GM20431 (cell line): ENCODE results near the gene IGFBP3.
"Not testable (repeated sequence)": the region's sequence is repeated elsewhere in the genome, so short reads cannot be mapped to it uniquely, and the experiment has no call there.

Experiments
- in situ Hi-C: fragments of 300-500 bp; cut with MseI, MboI; formaldehyde crosslinking; loops from one replicate; pipeline ENCODE4 v1.15.0; 2020; ENCODE audit warnings: low sequenced_read_pairs; ENCODE audit not compliant: unreplicated experiment

IGFBP3 gene

GRCh38 chr7:45920502-45921380, at the start of gene IGFBP3:
Gene IGFBP3, minus strand, starts transcription at chr7:45921272. Its CDS starts 132 bp downstream, at chr7:45921140.
- in situ Hi-C loops: loop anchor here (25.0 kb wide), 2 partner anchors 1167 to 1267 kb away; no protein-coding TSS in a partner anchor

DNA sequence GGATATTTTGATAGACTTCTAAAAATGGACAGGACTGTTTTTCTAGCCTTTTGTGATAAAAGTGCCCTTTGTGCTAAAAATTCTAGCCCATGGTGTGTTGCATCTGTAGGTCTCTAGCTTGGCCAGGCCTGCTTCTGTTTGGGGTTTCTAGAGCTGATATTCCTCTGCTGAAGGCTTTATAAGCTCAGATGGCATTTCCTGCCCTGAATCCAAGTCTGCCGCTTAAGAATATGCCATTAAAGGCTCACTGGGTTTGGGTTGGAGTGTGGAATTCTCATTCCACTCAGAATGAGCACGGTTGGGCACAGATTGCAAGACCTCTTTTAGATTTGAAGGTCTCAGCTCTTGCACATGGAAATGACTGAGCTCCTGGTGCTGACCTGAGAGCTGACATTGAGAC, 49.4 kb upstream of the IGFBP3 start:
- in situ Hi-C loops: no loop called here

GRCh38 chr7:45969940-45970339, 48.9 kb upstream of the IGFBP3 start:
- in situ Hi-C loops: no loop called here

GRCh38 chr7:45968856-45969541, 47.9 kb upstream of the IGFBP3 start:
- in situ Hi-C loops: no loop called here

GRCh38 chr7:45968312-45968711, 47.2 kb upstream of the IGFBP3 start:
- in situ Hi-C loops: no loop called here

GRCh38 chr7:45967591-45968157, 46.6 kb upstream of the IGFBP3 start:
- in situ Hi-C loops: no loop called here

- in situ Hi-C loops: no loop called here
Measured at GRCh38 chr7:45962861-45963260, 41.8 kb upstream of the IGFBP3 start.

DNA sequence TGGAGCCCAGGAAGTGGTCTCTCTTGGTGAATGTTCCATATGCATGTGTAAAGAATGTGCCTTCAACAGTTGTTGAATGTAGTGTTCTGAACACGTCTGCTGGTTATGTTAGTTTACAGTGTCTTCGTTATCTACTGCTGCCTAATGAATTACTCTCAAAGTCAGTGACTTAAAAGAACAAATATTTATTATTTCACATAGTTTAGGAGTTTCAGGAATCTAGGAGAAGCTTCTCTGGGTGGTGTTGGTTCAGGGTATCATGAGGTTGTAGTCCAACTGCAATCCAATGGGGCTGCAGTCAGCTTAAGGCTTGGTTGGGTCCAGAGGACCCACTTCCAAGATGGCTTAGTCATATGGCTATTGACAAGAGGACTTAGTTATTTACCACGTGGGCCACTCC, 36.6 kb upstream of the IGFBP3 start:
- in situ Hi-C loops: no loop called here

GRCh38 chr7:45955286-45955685, 34.2 kb upstream of the IGFBP3 start:
- in situ Hi-C loops: no loop called here

- in situ Hi-C loops: not testable (repeated sequence)
Measured at GRCh38 chr7:45953055-45953454, 32.0 kb upstream of the IGFBP3 start.

DNA sequence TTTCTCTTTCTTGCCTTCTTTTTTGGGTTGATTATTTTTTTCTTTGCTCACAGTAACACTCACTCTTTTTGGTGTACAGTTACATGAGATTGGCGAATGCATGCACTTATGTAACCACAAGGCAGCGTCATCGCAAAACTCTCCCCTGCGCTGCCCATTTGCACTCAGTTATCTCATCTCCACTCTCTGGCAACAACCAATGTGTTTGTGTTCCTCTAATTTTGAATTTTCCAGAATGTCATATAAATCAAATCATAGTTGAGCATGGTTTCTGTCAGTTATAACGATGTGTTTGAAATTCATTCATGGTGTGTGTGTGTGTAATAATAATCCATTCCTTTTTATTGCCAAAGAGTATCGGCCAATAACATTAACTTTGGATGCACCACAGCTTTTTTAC, 23.0 kb upstream of the IGFBP3 start:
- in situ Hi-C loops: no loop called here

GRCh38 chr7:45940939-45941338, 19.9 kb upstream of the IGFBP3 start:
- in situ Hi-C loops: no loop called here

- in situ Hi-C loops: not testable (repeated sequence)
Measured at GRCh38 chr7:45940237-45940781, 19.2 kb upstream of the IGFBP3 start.

DNA sequence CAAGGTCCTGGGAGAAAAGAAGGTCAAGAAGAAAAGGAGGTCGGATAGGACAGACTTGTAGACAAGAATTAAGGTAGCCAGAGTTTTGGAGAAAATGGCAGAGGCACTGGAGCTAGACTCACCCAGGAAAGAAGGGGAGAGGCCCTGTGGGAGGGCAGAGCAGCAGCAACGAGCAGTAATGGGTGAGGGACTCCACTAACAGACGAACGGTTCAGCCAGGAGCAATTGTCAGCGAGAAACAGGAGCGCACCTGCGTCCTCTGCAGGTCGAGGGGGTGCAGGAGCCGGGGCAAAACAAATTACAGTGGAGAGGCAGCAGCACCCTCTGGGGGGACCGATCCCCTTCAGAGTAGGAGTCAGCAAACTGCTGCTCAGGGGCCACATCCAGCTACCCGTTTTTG, 18.5 kb upstream of the IGFBP3 start:
- in situ Hi-C loops: no loop called here

- in situ Hi-C loops: no loop called here
Measured at GRCh38 chr7:45938626-45939302, 17.7 kb upstream of the IGFBP3 start.

DNA sequence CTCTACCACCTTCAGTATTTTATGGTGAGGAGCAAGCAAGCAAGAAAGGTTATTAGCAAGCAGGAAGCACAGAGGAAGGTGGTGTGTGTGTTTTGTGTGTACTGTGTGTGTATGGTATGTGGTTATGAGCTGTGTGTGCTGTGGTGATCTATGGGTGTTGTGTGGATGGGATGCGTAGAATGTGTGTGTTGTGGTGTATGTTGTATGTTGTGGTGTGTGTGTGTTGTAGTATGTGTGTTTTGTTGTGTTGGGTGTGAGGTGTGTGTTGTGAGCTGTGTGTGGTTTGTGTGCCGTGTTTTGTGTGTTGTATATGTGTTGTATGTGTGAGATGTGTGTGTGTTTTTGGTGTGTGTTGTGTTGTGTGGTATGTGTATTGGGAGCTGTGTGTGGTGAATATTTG, 16.8 kb upstream of the IGFBP3 start:
- in situ Hi-C loops: no loop called here

DNA sequence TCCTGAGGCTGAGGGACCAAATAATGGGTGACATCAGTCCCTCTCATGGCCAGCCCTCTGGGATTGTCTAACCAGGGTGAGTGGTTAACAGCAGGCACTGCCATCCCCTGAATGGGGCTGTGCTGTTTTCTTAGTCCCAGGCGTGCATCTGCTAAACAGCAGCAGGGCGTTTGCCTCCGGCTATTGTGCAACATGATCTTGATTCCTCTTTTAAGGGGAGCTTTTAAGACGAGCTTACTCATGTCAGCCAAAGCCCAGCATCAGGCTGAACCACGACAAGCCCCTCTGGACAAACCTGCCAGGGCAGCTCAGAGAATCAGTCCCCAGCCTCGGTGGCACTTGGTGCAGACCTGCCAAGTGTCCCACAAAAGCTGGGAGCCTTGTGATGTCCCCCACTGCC, 16.2 kb upstream of the IGFBP3 start:
- in situ Hi-C loops: no loop called here

DNA sequence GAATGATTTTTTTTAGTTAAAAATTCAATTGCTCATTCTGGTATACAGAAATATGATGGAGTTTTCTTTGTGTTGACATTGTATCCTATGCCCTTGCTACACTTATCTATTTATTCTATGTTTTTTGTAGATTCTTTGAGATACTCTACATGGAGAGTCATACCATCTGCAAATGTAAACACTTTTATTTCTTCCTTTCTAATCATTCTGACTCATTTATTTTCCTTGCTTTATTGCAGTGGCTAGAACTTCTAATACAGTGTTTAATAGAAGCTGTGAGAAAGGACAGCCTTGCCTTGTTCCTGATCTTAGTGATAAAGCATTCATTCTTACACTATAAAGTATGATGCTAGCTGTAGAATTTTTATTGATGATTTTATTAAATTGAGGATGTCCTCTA, 9.9 kb upstream of the IGFBP3 start:
- in situ Hi-C loops: no loop called here

- in situ Hi-C loops: no loop called here
Measured at GRCh38 chr7:45927721-45928120, 6.6 kb upstream of the IGFBP3 start.

- in situ Hi-C loops: loop anchor here (25.0 kb wide), 2 partner anchors 1163 to 1263 kb away; no protein-coding TSS in a partner anchor
Measured at GRCh38 chr7:45924283-45924682, 3.2 kb upstream of the IGFBP3 start.
